ENCODE results near the gene TAGLN.
"Not testable (repeated sequence)": the region's sequence is repeated elsewhere in the genome, so short reads cannot be mapped to it uniquely, and the experiment has no call there.

The TAGLN gene

GRCh38 chr11:117195761-117196160 is 3.4 kb upstream of the TAGLN start:
- DNase-seq (ENCODE audit: low spot score), result no peak

DNA sequence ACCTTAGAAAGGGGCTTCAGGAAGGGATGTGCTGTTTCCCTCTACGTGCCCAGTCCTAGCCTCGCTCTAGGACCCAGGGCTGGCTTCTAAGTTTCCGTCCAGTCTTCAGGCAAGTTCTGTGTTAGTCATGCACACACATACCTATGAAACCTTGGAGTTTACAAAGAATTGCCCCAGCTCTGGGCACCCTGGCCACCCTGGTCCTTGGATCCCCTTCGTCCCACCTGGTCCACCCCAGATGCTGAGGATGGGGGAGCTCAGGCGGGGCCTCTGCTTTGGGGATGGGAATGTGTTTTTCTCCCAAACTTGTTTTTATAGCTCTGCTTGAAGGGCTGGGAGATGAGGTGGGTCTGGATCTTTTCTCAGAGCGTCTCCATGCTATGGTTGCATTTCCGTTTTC is 2.2 kb upstream of the TAGLN start:
- DNase-seq (ENCODE audit: low spot score), result no peak

- no peak for DNase-seq (ENCODE audit: low spot score)
Observed at GRCh38 chr11:117197516-117198456, 1.4 kb upstream of the TAGLN start.

DNA sequence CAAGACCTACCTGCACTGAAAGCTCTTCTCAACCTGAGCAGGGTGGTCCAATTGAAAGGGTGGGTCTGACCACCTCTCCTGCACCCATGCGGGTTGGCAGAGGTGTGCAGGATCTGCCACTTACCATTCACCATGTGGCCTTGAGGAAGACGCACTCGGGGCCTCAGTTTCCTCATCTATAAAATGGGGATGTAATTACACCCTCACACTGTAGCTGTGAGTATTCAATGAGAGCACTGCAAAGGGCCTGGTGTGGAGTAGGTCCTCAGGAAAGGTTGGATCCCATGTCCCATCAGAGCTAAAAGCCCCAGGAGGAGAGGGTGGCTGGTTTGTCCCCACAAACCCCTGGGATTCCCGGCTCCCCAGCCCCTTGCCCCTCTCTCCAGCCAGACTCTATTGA is 557 bp upstream of the TAGLN start:
- DNase-seq (ENCODE audit: low spot score), result no peak

DNA sequence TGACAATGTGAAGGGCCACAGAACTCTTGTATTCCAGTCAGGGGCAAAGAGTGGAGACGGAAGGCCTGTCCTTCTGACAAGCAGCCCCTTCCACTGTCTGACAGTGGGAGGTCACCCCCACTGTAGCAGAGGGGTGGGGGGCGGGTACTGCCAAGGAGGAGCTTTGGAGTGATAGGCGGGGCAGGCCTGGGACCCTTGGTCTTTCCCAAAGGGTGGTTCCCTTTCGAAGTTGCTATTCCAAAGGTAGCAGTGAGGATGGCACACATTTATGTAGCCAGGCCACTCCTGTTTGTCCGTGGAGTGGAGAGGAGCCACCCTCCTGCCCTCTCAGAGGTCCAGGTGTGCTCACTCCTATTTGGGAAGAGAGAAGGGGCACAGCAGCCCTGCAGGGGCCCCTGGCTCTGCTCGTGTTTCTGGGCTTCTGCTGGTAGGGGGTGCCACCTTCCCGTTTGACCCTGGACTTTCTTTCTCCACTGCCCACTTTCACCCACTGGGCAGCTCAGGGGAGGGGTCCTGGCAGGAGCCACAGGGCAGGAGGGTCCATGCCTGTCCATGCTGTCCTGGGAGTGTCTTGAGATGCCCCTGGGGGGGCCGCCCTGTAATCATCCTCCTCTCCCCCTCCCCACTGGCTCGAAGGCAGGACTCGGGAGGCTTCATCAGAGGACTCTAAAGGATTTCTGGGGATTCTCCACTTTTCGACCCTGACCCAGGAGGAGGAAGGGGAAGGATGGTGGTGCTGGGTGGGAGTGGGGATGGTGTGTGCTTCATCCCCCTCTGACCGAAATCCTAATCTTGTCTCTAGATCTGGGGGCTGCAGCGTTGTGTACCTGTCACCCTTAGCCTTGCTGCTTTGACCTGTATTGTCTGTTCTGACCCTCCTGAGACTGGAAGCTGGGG is 994 bp downstream of the TAGLN start:
- DNase-seq (ENCODE audit: low spot score), result no peak

GRCh38 chr11:117200813-117201657 is 1.9 kb downstream of the TAGLN start:
- no peak for DNase-seq (ENCODE audit: low spot score)

DNA sequence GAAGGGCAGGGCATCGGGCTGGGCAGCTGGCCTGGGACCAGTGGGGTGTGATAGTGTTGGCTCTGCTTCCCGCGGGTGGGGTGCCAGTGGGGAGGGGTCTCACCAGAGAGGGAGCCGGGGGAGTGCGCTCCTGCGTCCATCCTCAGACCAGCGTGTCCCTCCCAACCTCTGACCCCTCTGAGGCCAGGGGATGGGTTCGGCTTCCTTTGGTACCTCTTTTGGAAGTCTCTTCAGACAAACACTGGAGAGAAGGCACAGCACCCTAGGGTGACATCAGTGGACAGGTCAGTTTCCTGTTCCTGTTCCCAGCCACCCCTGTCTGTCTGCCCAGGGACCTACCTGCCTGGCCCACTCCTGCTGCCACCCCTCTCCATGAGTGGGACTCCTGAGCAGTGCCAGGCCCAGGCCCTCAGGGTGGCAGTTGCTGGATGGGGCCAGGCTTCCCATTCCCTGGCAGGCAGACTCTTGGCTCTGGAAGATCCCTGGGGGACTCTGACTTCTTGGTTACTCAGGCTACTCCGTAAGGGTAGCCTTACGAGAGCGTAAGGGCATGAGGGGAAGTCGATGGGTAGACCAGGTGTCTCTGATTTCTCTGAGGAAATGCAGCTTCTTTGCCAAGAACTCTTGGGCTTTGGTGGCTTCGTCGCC is 2.6 kb downstream of the TAGLN start:
- DNase-seq (ENCODE audit: low spot score), result no peak

GRCh38 chr11:117202386-117203068 is 3.4 kb downstream of the TAGLN start:
- DNase-seq (ENCODE audit: low spot score), result no peak

GRCh38 chr11:117203069-117203407 is 3.9 kb downstream of the TAGLN start:
- no peak for DNase-seq (ENCODE audit: low spot score)

GRCh38 chr11:117204283-117205080 is 5.3 kb downstream of the TAGLN start:
- DNase-seq (ENCODE audit: low spot score), result no peak

DNA sequence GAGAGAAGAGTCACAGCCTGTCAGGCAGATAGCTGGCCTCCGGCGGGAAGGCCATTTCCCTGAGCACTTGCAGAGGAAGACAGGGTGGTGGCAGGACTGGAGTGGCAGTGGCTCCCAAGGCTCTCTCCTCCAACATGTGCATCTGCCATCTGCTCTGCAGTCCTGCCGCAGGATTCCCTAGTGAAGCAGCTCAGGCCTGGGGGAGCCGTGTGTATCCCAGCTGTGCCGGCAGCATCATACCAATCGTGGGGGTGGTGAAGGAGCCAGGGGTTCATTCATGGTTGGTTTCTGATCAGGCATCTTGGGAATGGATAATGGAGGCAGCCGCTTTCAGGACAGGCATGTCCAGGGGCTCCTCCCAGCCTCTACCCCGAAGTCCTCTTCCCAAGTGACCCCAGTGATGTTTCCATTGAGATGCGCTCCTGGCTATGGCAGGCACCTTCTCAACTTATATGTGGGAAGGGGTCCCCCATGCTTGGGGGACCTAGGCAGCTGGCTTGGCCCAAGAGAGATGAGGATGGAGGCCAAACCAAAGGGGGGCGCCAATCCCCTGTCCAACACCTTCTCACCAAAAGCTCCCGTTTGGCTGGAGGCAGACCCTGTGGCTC is 6.1 kb downstream of the TAGLN start:
- no peak for DNase-seq (ENCODE audit: low spot score)

DNA sequence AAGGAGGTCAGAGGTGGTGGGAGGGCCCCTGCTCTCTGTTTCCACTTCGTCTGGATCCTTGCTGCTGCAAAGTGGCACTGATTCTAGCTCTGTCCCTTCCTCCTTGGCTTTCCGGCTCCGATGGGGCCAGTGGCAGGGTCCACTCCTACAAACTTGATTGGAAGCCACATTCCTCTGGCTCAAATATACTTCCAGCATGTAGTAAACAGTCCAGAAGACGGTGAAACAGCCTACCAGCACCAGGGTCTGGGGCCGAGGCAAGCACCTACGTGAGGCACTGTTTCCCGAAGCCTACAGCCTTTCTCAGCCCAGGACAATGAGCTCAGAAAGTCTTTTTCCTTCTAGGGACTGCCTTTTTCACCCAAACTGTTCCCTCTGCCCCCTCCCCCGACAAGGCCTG is 6.9 kb downstream of the TAGLN start:
- DNase-seq (ENCODE audit: low spot score), result not testable (repeated sequence)

DNA sequence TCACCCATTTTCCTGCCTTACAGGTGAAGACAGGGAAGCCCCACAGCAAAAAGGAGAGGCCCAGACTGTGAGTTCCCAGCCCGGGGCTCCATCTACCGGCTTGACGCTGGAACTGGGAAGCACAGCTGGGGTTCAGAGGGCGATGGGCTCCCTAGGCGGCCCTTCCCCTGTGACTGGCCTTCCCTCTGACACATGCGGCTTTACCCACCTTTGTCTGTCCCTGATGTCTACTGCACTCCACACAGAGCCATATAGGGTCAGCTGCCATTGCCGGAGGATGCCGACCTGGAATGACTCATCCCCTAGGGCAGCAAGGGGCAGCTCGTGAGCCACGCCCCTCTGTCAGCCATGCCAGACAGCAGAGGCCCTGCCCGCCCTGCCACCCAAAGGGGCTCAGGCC is 7.7 kb downstream of the TAGLN start:
- DNase-seq (ENCODE audit: low spot score), result not testable (repeated sequence)

DNA sequence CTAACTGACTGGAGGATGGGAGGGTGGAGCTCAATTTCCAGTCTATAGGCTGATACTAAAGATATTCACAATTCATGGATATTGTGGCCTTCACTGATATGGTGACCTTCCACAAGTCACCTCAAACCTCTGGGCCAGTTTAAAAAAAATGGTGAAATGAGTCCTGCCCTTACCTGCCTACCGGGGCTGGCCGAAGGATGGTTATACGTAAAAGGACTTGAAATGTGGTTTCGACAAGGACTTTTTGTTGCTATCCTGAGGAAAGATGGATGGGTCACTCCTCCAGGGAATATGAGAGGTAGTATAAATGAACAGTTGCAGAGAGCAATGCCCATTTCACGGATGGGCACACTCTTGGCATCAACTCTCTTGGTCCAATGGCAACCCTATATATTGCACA is 8.3 kb downstream of the TAGLN start:
- not testable (repeated sequence) for DNase-seq (ENCODE audit: low spot score)

DNA sequence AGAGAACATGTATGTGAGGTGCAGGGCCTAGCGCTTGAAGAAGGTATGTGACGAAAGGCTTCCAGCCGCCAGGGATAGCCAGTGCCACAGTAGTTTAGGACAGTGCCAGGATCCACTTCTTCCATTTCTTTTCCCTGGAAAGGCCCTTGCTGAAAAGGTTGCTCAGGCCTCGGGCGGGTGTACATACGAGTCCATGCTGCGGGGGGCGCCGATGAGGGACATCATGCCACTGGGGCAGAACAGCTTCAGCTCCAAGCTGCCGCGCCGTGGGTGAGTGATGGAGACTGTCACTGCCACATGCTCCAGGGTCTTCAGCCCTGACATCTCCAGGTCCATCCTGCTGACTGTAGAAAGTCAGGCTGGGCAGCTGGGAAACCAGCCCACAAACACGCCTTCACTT is 9.5 kb downstream of the TAGLN start:
- DNase-seq (ENCODE audit: low spot score), result not testable (repeated sequence)

- not testable (repeated sequence) for DNase-seq (ENCODE audit: low spot score)
Observed at GRCh38 chr11:117209351-117210125, 10.4 kb downstream of the TAGLN start.

DNA sequence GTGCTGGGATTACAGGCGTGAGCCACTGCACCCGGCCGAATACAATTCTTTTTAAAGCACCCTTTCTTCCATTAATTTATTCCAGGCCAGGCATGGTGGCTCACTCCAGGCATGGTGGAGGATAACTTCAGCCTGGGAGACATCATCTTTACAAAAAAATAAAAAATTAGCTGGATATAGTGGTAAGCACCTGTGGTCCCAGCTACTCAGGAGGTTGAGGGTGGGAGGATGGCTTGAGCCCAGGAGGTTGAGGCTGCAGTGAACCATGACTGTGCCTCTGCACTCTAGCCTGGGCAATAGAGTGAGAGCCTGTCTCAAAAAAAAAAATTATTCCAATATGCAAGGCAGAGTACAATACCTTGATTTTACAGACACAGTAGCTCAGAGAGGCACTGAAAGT is 11.4 kb downstream of the TAGLN start:
- DNase-seq (ENCODE audit: low spot score), result no peak

GRCh38 chr11:117212697-117213355 is 13.7 kb downstream of the TAGLN start:
- no peak for DNase-seq (ENCODE audit: low spot score)

Measured in activated CD4-positive, alpha-beta T cell treated with anti-CD3 and anti-CD28 coated beads, Interleukin-2, Interleukin-4, amounts not matched to agents 100 ng/mL and 50 ng/mL, durations not matched to agents 16 hours and 8 hours (primary cell).